ENCODE measurements around the gene ADAM19.

Gene ADAM19

DNA sequence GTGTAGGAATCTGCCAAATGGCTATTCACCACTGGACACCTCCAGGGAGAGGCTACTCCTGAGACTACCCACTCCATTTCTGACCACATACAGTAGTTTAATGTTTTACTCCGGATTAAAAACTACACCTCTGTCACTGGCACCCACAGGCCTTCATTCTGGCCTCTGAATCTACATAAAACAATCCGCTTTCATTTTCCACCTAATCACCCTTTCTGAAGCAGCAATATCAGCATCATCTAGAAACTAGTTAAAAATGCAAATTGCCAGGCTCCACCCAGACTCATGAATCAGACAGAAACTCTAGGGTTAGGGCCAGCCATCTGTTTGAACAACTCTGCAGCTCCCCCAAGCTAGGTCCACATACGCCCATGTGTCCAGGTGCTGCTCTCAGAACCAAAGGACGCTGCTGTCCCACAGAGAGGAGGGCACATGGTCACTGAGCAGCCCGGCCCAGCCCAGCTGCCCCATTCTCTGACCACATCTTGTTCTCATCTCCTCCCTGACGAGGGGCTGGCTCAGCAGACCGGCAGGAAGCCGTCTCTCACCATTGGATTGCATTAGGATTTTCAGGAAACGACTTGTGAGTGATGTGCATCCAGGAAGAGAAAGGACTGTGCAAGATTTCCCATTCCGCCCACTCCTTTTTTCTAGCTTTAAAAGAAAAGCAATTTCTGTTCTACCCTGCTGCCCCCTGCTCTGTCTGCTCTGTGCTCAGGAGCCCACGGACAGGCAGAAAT is 34.7 kb downstream of the ADAM19 start:
- DNase-seq: peak; percentile 32 to 40

- DNase-seq: no peak
Measured at GRCh38 chr5:157540124-157540523, 35.5 kb downstream of the ADAM19 start.

GRCh38 chr5:157539503-157540022 is 36.0 kb downstream of the ADAM19 start:
- DNase-seq: no peak

DNA sequence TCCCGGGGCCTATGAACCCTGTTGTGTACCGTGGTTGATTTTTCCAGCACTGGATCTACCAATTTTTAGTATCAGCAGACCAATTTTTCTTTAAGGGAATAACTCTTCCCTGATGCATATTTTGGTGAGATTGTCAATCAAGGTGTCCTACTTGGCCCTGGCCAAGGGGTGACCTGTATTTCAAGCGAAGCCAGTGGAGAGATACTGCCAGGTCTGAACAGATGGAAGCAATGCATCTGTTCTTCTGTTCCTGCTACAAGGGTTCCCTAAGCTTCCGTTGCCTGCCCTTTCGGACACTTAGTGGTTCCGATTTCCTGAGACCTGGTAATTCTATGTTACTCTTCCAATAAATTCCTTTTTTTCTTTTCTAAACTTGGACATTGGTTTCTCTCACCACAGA is 37.3 kb downstream of the ADAM19 start:
- DNase-seq: no peak

DNA sequence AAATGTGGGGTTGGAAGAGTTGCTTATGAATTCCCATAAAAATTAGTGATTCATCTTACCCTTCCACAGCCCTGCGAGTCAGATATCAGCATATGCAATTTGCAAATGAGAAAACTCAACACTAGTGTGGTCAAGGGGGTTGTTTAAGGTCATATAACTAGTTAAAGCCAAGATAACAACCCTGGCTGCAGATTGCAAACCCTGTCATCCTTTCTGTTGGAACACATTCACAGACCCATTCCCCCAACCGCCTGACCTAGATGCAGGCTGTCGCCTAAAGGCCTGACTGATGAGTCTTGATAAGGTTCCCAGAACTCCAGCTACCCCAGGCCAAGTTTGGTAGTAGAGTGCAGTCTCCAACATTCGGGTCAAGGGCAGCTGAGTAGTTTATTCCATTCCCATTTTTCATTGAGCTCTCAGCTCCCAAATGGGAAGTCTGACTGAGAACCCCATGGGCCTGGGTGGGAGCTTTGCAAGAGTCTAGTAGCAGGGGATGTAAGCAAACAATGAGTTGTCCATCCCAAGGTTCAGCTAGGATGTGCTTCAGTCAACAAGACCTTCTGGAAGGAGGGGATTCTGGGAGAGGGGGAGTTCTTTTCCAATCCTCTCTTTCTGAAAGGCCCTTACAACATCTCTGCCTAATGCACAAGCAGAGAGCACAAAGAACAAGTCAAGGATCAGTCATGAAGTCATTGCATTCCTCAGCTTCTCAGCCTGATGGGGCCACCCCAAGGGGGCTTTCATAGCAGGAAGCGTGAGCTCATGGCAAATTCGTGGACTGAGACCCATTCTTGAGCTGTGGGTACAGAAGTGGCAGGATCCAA is 40.3 kb downstream of the ADAM19 start:
- DNase-seq: no peak

- DNase-seq: no peak
Measured at GRCh38 chr5:157533011-157533481, 42.5 kb downstream of the ADAM19 start.

DNA sequence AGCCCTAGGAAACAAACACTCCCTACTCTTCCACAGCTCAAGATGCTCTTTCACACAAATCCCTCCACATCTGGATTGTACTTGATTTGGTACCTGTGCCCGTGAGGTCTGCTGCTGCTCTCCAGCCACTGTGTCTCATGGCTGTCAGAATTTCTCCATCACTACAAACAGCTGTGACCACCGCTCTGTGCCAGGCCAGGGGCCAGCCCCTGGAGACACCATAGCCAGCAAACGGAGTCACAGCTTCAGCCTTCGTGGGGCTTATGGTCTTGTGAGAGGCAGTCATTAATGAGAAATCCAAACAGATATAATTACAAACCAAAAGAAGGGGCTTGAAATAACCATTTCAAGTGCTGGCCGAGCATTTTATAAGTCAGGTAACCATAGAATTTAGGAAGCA is 43.6 kb downstream of the ADAM19 start:
- no peak for DNase-seq

DNA sequence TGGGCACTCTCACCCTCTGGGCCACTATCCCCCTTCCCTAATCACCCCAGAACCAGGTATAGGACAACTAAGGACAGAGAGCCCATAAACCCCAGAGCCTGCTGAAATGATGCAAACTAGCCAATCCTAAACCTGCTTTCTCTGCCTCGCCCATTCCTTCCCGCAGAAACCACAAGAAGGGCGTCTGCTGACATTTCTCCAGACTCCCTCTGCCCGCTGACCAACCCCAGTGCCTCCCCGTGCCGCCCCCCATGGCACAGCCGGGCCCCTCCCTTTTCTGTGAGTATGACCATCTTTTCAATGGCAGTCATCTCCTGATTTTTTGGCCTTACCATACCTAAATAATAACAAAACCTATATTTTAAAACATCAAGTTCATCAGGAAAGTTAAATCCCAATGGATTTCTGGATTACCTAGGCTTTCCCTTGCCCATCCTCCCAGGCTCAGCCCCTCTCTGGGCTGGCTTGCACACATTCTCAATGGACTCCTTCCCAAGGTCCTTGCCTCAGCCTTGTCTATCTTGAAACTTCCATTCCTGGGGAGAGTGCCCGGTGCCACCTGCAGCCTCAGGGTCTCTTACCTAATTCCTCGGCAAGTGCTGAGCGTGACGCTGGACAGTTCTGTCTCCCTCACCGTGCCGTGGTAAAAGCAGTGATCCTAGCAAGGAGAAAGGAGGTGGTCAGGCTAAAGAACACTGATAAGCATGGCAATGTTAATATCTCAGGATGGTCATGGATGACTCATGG is 45.2 kb downstream of the ADAM19 start:
- DNase-seq: no peak

GRCh38 chr5:157529002-157529401 is 46.6 kb downstream of the ADAM19 start:
- DNase-seq: no peak

DNA sequence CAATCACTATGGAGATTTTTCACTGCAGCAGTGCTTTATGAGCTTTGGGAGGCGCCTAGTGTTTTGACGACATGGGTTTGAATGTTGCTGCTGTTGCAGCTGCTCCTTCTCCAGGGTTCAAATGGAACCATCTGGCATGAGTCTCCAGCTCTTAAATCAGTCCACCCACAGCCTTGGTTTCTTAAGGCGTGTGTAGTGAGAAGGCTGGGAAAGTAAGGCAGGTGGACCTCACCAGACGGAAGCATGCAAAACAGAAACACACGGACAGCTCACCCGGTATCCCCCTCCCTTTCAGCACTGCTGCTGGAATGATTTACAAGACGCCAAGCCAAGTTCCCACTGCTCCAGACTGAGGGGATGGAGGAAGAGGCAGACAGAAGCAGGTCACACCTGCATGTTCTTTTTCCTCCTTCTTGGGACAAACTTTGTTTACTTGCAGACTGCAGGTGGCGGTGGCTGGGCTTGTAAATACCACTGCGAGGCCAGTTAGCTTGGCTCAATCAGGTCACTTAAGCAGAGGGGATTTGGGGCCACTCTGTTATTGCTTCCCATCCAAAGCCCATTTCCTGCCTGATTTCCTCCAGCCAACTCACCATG is 47.4 kb downstream of the ADAM19 start:
- DNase-seq: no peak

DNA sequence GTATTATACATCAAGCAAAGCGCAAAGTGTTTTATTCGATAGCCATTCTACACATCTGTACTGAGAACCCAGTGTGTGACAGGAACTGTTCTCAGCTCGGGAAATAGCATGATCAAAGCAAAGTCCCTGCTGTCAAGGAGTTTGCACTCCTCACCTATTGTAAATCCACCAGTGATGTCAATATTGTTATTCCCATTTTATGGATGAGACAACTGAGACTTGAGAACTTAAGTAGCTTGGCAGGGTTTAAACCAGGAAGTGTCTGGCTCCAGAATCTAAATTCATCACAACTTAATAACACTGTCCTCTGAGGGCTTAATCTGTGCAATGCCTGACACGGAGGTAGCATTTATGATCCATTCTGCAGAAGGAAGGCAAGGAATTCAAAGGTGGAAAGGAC is 50.7 kb downstream of the ADAM19 start:
- DNase-seq: no peak

DNA sequence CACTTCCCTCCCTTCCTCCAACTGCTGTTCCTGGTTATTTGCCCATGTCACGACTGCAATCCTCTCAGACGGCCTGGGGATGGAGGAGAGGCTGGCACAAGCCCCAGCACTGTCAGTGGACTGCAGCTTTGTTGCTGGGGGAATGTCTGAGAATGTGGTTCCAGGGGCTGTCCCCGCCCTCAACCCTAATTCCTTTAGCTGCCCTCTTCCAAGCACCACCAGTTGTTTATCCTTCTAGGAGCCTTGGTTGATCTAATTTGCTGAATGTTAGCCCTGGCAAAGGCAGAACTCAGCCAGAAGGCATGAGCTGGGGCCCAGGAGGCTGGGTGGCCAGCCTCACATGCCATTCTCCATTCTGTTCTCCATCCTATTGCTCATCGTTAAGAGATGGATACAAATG is 51.6 kb downstream of the ADAM19 start:
- no peak for DNase-seq

- DNase-seq: no peak
Measured at GRCh38 chr5:157521704-157522029, 53.9 kb downstream of the ADAM19 start.

DNA sequence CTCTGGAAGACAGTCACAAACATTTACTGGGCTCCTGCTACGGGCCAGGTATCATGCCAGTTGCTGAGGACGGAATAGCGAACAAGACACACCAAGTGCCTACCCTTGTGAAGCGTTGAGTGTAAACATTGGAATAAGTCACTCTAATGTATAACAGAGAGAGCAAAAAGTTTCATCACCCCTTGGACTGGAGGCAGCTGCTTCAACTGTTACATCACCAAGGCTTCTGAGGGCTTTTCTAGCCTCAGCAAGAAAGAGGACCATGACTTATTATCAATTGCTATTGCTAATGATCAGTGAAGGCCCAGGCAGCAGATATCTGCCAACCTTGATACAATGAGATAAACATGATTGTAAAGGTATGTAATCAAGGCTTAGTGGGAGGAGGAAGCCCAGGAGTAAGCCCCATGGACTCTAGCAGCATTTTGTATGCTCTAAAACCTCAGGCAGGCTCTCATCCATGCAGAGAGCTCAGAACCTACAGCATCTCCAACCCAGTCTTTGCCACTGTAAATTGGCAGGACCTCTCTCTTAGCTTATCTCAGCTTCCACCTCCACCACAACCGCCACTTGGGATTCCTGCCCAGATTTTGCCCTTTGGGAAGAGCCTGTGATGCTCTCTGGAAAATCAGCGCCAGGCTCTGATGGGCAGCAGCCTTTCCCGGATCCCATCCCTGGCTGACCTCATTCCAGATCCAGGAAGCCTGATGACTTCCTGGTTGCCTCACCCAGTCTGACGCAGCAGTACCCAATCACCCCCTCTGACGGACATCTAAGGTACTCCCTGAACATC is 54.5 kb downstream of the ADAM19 start:
- no peak for DNase-seq

DNA sequence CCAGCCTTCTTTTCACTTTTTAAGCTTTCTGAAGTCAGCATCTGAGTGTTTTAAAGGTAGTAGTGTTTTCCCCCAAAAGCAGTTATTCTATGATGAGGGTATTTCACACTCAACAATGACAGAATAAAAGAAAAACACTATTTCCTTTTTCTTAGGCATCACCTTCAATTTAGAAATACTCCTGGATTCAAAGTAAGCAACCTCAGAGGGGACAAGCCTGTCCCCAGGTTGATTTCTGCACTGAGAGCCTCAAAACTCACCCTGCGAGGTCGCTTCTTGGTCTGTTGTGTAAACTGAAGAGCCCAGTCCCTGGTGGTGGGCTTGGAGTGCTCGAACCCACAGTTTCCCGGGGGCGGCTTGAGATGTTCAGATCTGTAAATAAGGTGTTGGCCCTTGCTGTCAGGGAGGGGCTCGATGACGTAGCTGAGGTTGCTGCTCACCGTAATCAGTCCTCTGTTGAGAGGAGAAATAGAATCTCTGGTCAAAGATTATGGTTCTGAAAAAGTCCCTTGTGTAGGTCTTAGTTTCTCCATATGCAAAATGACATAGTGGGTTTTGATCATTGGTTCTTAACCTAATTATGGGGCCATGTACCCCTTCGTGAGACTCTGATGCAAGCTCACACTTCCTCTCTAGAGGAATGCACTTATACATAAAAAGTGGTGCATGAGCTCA is 55.9 kb downstream of the ADAM19 start:
- no peak for DNase-seq

DNA sequence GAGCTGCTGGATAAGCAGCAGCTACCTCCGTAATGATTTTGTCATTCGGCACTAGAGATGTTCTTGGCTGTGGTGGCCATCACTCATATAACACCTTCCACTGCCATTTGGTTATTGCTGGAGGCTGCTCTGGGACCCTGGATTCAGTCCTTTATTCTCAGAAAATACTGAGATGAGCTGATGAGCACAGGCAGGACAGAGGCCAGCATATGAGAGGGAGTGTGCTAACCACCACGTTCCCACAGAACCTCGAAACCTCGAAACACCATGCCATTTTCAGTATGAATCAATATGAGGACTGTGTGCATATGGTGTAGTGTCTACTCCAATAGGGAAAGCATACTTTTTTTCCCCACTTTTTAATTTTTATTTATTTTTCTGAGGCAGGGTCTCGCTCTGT is 56.6 kb downstream of the ADAM19 start:
- no peak for DNase-seq

DNA sequence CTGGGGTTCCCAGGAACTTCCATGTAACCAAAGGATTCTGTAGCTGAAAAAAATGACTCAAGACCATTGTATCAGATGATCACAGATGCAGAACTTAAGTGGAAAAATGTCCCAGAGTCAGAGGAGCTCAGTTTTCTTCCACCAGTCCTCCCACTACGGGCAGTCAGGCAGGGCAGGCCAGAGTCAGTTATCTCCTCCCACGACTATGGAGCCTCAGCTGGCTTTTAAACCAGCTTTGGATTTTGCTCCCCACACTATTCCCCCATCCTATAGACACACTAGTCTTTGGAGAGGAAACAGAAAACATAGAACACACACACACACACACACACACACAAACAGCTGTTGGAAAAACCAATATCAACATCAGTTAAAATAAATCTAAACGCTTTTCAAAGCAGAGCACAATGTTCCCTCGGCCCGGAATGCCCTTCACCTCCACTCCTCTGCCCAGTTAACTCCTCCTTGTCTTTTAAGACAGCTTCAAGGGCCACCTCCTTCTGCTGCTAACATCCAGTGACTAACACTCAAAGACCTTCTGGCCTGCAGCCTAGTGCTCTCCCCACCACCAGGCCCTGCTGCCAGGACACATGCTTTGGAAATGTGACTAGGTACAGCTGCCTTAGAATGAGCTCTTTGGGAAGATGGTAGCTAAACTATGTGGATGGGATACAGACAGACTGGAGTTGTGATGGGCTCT is 58.8 kb downstream of the ADAM19 start:
- DNase-seq: no peak

- DNase-seq: peak; percentile 19 to 24
Measured at GRCh38 chr5:157516006-157516405, 59.6 kb downstream of the ADAM19 start.

GRCh38 chr5:157514974-157515373 is 60.6 kb downstream of the ADAM19 start:
- DNase-seq: no peak

DNA sequence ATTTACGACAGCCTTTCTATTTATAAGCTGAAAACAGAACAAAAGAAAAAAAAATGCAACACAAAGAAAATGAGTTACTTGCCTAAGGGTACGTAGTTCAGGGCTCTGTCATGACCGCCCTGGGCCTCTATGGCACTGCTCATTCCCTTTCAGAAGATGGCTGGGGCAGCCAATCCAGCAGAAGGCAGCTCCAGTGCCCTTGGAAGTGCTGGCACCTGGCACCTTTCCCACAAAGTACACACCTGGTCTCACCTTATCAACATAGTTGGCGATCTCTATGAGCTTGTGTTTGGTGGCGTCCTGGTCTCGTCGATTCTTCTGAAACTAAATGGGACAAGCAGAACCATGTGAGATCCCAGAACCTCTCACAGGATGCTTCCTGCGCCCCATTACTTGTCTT is 62.4 kb downstream of the ADAM19 start:
- DNase-seq: no peak

Measured in stimulated activated CD4-positive, alpha-beta T cell treated with anti-CD3 and anti-CD28 coated beads, Interleukin-2, amount 100 ng/mL, for 48 hours (primary cell).